ENCODE data around the gene STRIP1. TPM values are rescaled to one million over a fixed set of nuclear protein-coding genes. Genes with fewer than 3 reads are reported as not detected.

The STRIP1 gene
- total RNA-seq, 1 experiment from 2014 or later: 40.6 TPM

DNA sequence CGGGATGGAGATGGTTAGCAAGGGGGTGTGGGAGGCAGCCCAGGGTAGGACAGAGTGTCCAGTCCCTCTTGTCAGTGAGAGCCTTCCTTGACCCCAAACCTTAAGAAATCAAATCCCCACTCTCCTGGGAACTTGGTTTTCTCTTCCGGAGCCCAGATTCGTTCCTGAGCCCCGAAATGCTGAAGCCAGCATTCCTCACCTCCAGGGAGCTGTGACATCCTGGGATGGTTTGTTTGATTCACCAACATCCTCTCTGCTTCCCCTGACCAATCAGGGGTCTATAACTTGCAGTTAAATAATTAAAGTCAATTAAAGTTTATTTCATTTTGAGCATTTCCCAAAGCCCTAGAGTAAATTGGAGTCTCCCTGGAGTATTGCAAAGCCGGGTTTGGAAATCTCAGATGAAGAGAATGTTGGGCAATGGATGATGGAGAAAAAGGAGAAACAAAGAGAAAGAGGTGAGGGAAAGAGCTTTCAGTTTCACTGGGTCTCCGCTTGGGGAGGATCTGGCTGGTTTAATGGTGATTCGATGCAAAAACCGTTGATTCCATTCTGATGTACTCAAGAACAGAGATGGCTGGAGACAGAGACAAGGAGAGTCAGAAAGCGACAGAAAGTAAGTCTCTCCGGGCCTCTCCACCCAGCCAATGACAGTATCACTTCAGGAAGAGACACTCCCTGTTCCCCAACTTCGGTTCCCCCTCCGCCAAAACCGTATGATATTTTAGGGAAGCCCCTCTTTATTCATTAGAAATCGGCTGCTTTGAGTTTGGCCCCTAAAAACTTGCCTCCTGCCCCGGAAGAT lies 48.8 kb downstream of the STRIP1 start:
- no peak overlapping the region for H3K27ac Mint-ChIP-seq (ENCODE audit: low read depth, unreplicated experiment)
- CTCF ChIA-PET: interaction anchor here (0.5 to 3.7 kb wide), 4 partner anchors 18 to 99 kb away, joined by 3 to 21 read pairs (median 6); partner anchors contain the start of gene AHCYL1

DNA sequence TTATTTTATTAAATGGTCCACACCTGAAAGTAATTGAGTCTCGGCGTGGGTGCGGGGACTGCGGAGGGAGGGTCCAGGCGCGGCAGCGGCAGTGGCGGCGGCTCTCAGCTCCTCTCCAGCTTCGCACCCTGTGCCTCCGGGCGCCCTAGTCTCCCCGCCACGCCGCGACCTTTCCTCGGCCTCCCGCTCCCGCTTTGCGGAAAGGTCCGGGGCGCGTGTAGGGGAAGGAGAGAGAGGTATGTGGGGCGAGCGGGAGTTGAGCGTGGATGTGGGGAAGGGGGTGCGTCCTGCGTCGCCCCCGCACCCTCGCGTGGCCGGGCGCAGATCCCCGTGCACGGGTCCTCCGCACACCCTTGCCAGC lies 49.4 kb downstream of the STRIP1 start:
- TF ChIP-seq, protein P1, sequence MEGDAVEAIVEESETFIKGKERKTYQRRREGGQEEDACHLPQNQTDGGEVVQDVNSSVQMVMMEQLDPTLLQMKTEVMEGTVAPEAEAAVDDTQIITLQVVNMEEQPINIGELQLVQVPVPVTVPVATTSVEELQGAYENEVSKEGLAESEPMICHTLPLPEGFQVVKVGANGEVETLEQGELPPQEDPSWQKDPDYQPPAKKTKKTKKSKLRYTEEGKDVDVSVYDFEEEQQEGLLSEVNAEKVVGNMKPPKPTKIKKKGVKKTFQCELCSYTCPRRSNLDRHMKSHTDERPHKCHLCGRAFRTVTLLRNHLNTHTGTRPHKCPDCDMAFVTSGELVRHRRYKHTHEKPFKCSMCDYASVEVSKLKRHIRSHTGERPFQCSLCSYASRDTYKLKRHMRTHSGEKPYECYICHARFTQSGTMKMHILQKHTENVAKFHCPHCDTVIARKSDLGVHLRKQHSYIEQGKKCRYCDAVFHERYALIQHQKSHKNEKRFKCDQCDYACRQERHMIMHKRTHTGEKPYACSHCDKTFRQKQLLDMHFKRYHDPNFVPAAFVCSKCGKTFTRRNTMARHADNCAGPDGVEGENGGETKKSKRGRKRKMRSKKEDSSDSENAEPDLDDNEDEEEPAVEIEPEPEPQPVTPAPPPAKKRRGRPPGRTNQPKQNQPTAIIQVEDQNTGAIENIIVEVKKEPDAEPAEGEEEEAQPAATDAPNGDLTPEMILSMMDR (IDR thresholded peaks at IDR 0.05; ENCODE audit: unreplicated experiment): no peak
- DNase-seq (ENCODE audit: unreplicated experiment): no peak
- ChIA-PET CTCF (interaction anchor here (1.4 kb wide), 1 partner anchor 21 kb away, joined by 4 read pairs; no protein-coding TSS in a partner anchor), POLR2A (no interaction called here)
- BruUV-seq (replicated peaks): no TSS peak
- peaks cover 37% of the 10 kb centered on the region for H3K27me3 Mint-ChIP-seq (ENCODE audit: insufficient read depth, unreplicated experiment)
- H3K4me1 Mint-ChIP-seq (ENCODE audit: insufficient read depth, unreplicated experiment): no peaks in the 10 kb centered on the region
- H3K9me3 Mint-ChIP-seq (ENCODE audit: unreplicated experiment): no peaks in the 10 kb centered on the region
- intact Hi-C loops (cut with micrococcal nuclease): no loop called here
- no peak overlapping the region for H3K4me3 Mint-ChIP-seq (ENCODE audit: unreplicated experiment)
- no peak overlapping the region for H3K27ac Mint-ChIP-seq (ENCODE audit: low read depth, unreplicated experiment)
- H3K36me3 Mint-ChIP-seq (ENCODE audit: insufficient read depth, unreplicated experiment): no peaks in the 10 kb centered on the region

More for the DNA sequence above, 48.8 kb downstream of the STRIP1 start:
- intact Hi-C loops (cut with micrococcal nuclease): no loop called here
- no peaks in the 10 kb centered on the region for H3K4me1 Mint-ChIP-seq (ENCODE audit: insufficient read depth, unreplicated experiment)
- H3K36me3 Mint-ChIP-seq (ENCODE audit: insufficient read depth, unreplicated experiment): no peaks in the 10 kb centered on the region
- no peak overlapping the region for H3K4me3 Mint-ChIP-seq (ENCODE audit: unreplicated experiment)
- no peak for DNase-seq (ENCODE audit: unreplicated experiment)
- no TSS peak for BruUV-seq (replicated peaks)
- POLR2A ChIA-PET: no interaction called here
- TF ChIP-seq, protein P1 (IDR thresholded peaks at IDR 0.05; ENCODE audit: unreplicated experiment): no peak
- H3K27me3 Mint-ChIP-seq (ENCODE audit: insufficient read depth, unreplicated experiment): peaks cover 37% of the 10 kb centered on the region
- H3K9me3 Mint-ChIP-seq (ENCODE audit: unreplicated experiment): no peaks in the 10 kb centered on the region

DNA sequence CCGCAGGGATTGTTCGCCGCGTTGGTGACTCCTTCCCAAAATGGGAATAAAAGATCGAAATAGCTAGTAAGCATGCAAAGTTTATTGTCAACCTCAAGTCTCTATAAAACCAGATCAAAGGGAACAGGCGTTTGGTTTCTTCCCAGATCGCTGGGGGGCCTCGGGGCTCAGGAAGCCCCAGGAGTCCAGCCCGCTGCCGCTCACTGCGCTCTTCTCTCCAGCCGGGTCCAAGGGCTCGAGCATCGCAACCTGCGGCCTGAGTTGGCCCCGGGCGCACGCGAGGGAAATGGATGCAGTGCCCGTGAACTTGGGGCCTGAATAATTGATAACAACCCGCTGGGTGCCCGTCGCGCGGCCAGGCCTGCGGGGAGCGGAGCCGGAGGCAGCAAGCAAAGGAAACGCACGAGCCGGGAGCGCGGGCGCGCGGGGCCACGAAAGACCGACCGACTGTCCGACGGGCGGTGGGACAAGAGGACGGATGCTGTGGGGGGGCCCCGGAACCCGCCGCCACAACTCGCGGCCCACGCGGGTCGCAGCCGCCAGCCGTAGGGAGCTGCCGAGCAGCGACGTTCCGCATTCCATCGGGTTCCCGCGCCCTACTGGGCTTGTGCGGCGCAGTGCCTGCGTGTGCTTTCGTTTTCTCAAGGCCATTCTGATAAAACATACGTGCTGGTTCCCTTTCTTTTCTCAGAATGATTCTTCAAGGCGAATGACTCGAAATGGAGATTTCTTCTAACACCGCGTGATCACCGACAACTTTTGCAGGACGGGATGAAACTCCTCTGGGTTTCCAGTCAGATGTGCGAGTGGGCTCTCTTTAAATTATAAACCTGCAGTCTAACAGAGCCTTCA lies 50.0 kb downstream of the STRIP1 start:
- Mint-ChIP-seq H3K27ac (ENCODE audit: low read depth, unreplicated experiment) (no peak overlapping the region), H3K27me3 (ENCODE audit: insufficient read depth, unreplicated experiment) (peaks cover 37% of the 10 kb centered on the region), H3K4me3 (ENCODE audit: unreplicated experiment) (no peak overlapping the region), H3K36me3 (ENCODE audit: insufficient read depth, unreplicated experiment) (no peaks in the 10 kb centered on the region), H3K9me3 (ENCODE audit: unreplicated experiment) (no peaks in the 10 kb centered on the region), H3K4me1 (ENCODE audit: insufficient read depth, unreplicated experiment) (no peaks in the 10 kb centered on the region)
- intact Hi-C loops (cut with micrococcal nuclease): no loop called here
- TF ChIP-seq, protein P1 (IDR thresholded peaks at IDR 0.05; ENCODE audit: unreplicated experiment): no peak
- POLR2A ChIA-PET: no interaction called here
- DNase-seq (ENCODE audit: unreplicated experiment): no peak
- CTCF ChIA-PET: interaction anchor here (1.0 kb wide), 1 partner anchor 21 kb away, joined by 3 read pairs; no protein-coding TSS in a partner anchor
- no TSS peak for BruUV-seq (replicated peaks)

DNA sequence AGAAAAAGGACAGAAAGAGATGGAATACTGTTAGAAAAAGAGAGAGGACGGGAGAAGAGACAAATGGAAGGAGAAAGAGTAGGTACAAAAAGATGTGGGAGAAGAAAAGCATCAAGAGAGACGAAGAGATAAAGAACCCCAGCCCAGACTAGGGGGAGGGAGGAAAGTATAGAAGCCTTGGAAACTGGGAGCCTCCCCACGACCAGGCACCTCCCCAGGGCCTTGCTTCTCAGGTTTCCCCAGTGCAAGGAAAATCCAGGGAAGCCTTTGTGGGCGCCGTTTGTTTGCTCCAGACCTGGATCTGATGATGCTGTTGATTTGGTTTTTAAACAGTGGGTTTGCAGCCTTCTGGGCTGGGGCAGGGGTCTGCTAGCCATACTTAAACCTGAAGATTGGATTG lies 51.2 kb downstream of the STRIP1 start:
- no TSS peak for BruUV-seq (replicated peaks)
- peaks cover 37% of the 10 kb centered on the region for H3K27me3 Mint-ChIP-seq (ENCODE audit: insufficient read depth, unreplicated experiment)
- H3K27ac Mint-ChIP-seq (ENCODE audit: low read depth, unreplicated experiment): no peak overlapping the region
- H3K4me1 Mint-ChIP-seq (ENCODE audit: insufficient read depth, unreplicated experiment): no peaks in the 10 kb centered on the region
- no peaks in the 10 kb centered on the region for H3K9me3 Mint-ChIP-seq (ENCODE audit: unreplicated experiment)
- TF ChIP-seq, protein P1 (IDR thresholded peaks at IDR 0.05; ENCODE audit: unreplicated experiment): no peak
- ChIA-PET CTCF (interaction anchor here (0.7 to 1.0 kb wide), 2 partner anchors 20 to 33 kb away, joined by 3 read pairs; no protein-coding TSS in a partner anchor), POLR2A (no interaction called here)
- DNase-seq (ENCODE audit: unreplicated experiment): no peak
- intact Hi-C loops (cut with micrococcal nuclease): no loop called here
- no peaks in the 10 kb centered on the region for H3K36me3 Mint-ChIP-seq (ENCODE audit: insufficient read depth, unreplicated experiment)
- H3K4me3 Mint-ChIP-seq (ENCODE audit: unreplicated experiment): no peak overlapping the region

All from MCF 10A (cell line).